ENCODE data around the gene CACNA2D1. TPM values are rescaled to one million over a fixed set of nuclear protein-coding genes. Genes with fewer than 3 reads are reported as not detected.

Gene CACNA2D1
- total RNA-seq, 1 experiment from 2014 or later: 9.8 TPM

DNA sequence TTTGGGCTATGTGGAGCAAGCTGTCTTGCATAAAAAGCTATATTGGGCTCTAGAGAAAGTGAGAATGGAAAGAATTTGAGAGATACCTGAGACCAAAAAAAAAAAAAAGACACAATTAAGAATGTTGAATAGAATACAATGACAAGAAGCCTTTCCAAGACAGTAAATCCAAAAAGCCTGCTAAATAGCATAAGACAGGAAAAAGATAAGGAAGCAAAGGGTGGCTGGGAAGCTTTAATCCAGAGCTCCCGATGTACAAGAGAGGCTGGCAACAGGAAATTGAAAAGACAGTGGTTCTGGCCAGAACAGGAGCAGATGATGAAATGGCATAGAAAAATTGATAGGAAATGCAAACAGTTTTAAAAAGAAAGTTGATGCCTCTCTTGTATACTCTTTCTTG lies 174.9 kb downstream of the CACNA2D1 start:
- no peak for ATAC-seq
- POLR2A ChIA-PET: no interaction called here

DNA sequence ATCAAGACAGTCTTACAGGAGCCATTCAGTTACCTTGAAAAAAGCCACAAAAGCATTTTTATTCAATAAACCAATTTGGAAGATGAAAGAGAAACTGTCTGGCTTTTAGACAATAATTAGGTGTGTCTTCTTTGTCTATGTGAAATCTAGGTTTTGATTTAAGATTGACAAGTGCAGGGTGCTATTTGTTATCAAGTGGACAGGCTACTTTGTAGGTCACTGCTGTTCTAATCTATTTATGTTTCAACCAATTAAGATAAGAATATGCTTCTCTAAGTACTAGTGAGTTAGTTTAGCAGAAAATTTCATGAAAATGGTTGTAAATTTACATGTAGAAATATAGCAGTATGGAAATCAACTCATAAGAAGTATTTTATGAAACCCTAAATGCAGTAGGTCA lies 177.5 kb downstream of the CACNA2D1 start:
- CTCF ChIA-PET: no interaction called here
- H3K27me3 ChIP-seq (ENCODE audit: control insufficient read depth, insufficient read depth, low read length): no peaks in the 10 kb centered on the region; the same call in 1 of the 2 replicates
- no peak overlapping the region for H3K4me3 ChIP-seq (ENCODE audit: low read depth in 2 of 2, low read length in 2 of 2)
- DNase-seq (ENCODE audit: low read depth, low spot score) (no peak), ATAC-seq (no peak)
- no peaks in the 10 kb centered on the region for H3K36me3 ChIP-seq (ENCODE audit: control insufficient read depth, insufficient read depth, low read length)
- POLR2A ChIA-PET: no interaction called here
- TF ChIP-seq, protein P1, sequence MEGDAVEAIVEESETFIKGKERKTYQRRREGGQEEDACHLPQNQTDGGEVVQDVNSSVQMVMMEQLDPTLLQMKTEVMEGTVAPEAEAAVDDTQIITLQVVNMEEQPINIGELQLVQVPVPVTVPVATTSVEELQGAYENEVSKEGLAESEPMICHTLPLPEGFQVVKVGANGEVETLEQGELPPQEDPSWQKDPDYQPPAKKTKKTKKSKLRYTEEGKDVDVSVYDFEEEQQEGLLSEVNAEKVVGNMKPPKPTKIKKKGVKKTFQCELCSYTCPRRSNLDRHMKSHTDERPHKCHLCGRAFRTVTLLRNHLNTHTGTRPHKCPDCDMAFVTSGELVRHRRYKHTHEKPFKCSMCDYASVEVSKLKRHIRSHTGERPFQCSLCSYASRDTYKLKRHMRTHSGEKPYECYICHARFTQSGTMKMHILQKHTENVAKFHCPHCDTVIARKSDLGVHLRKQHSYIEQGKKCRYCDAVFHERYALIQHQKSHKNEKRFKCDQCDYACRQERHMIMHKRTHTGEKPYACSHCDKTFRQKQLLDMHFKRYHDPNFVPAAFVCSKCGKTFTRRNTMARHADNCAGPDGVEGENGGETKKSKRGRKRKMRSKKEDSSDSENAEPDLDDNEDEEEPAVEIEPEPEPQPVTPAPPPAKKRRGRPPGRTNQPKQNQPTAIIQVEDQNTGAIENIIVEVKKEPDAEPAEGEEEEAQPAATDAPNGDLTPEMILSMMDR (IDR thresholded peaks at IDR 0.05): no peak
- TF ChIP-seq SIN3A (IDR thresholded peaks at IDR 0.05; ENCODE audit: borderline replicate concordance, insufficient read depth, low read depth, low read length) (no peak), TCF7L2 (IDR thresholded peaks at IDR 0.05; ENCODE audit: low read depth, low read length) (no peak), POLR2AphosphoS5 (IDR thresholded peaks at IDR 0.05; ENCODE audit: low read depth, low read length) (no peak)
- TF ChIP-seq, protein P2, sequence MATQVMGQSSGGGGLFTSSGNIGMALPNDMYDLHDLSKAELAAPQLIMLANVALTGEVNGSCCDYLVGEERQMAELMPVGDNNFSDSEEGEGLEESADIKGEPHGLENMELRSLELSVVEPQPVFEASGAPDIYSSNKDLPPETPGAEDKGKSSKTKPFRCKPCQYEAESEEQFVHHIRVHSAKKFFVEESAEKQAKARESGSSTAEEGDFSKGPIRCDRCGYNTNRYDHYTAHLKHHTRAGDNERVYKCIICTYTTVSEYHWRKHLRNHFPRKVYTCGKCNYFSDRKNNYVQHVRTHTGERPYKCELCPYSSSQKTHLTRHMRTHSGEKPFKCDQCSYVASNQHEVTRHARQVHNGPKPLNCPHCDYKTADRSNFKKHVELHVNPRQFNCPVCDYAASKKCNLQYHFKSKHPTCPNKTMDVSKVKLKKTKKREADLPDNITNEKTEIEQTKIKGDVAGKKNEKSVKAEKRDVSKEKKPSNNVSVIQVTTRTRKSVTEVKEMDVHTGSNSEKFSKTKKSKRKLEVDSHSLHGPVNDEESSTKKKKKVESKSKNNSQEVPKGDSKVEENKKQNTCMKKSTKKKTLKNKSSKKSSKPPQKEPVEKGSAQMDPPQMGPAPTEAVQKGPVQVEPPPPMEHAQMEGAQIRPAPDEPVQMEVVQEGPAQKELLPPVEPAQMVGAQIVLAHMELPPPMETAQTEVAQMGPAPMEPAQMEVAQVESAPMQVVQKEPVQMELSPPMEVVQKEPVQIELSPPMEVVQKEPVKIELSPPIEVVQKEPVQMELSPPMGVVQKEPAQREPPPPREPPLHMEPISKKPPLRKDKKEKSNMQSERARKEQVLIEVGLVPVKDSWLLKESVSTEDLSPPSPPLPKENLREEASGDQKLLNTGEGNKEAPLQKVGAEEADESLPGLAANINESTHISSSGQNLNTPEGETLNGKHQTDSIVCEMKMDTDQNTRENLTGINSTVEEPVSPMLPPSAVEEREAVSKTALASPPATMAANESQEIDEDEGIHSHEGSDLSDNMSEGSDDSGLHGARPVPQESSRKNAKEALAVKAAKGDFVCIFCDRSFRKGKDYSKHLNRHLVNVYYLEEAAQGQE (IDR thresholded peaks at IDR 0.05; ENCODE audit: insufficient read depth in 1 of 2, low read depth in 2 of 2, low read length in 1 of 2): no peak
- BruUV-seq (replicated peaks): no TSS peak
- no peaks in the 10 kb centered on the region for H3K4me1 ChIP-seq (ENCODE audit: control insufficient read depth, insufficient read depth, low read length)
- intact Hi-C loops (cut with micrococcal nuclease; ENCODE audit: unreplicated experiment): no loop called here
- H3K27ac ChIP-seq (ENCODE audit: low read length): no peak overlapping the region
- no peaks in the 10 kb centered on the region for H3K9me3 ChIP-seq (ENCODE audit: control insufficient read depth, insufficient read depth, low read depth, low read length)
- in situ Hi-C loops (cut with HindIII; ENCODE audit: low pct_unique_long_range_greater_than_20kb, low sequenced_read_pairs): no loop called here

More for the DNA sequence above, 174.9 kb downstream of the CACNA2D1 start:
- in situ Hi-C loops (cut with HindIII; ENCODE audit: low pct_unique_long_range_greater_than_20kb, low sequenced_read_pairs): no loop called here
- CTCF ChIA-PET: interaction anchor here (0.7 kb wide), 1 partner anchor 61 kb away, joined by 5 read pairs; no protein-coding TSS in a partner anchor
- intact Hi-C loops (cut with micrococcal nuclease; ENCODE audit: unreplicated experiment): no loop called here
- no peak for DNase-seq (ENCODE audit: low read depth, low spot score)
- Histone ChIP-seq H3K4me3 (ENCODE audit: low read depth in 2 of 2, low read length in 2 of 2) (no peak overlapping the region), H3K9me3 (ENCODE audit: control insufficient read depth, insufficient read depth, low read depth, low read length) (no peaks in the 10 kb centered on the region), H3K4me1 (ENCODE audit: control insufficient read depth, insufficient read depth, low read length) (no peaks in the 10 kb centered on the region), H3K27me3 (ENCODE audit: control insufficient read depth, insufficient read depth, low read length) (no peaks in the 10 kb centered on the region; the same call in 1 of the 2 replicates), H3K36me3 (ENCODE audit: control insufficient read depth, insufficient read depth, low read length) (no peaks in the 10 kb centered on the region), H3K27ac (ENCODE audit: low read length) (no peak overlapping the region)
- TF ChIP-seq, protein P1 (IDR thresholded peaks at IDR 0.05): no peak
- TF ChIP-seq SIN3A (IDR thresholded peaks at IDR 0.05; ENCODE audit: borderline replicate concordance, insufficient read depth, low read depth, low read length) (no peak), POLR2AphosphoS5 (IDR thresholded peaks at IDR 0.05; ENCODE audit: low read depth, low read length) (no peak), TCF7L2 (IDR thresholded peaks at IDR 0.05; ENCODE audit: low read depth, low read length) (no peak)
- TF ChIP-seq, protein P2 (IDR thresholded peaks at IDR 0.05; ENCODE audit: insufficient read depth in 1 of 2, low read depth in 2 of 2, low read length in 1 of 2): no peak
- BruUV-seq (replicated peaks): no TSS peak
